GM21367 (cell line): Measurements from ENCODE around the gene CEP44.
"Not testable (repeated sequence)": the region's sequence is repeated elsewhere in the genome, so short reads cannot be mapped to it uniquely, and the experiment has no call there.

ENCODE experiments used
- ATAC-seq: cut with Tn5 transposase; IDR thresholded peaks from one replicate; pipeline ENCODE4 v1.9.1; 2021; ENCODE audit not compliant: unreplicated experiment

Gene CEP44

GRCh38 chr4:174320494-174321199, 36.9 kb downstream of the CEP44 start:
- ATAC-seq: no peak

- ATAC-seq: no peak
Measured at GRCh38 chr4:174324236-174324635, 40.5 kb downstream of the CEP44 start.

- no peak for ATAC-seq
Measured at GRCh38 chr4:174324725-174325124, 41.0 kb downstream of the CEP44 start.

- ATAC-seq: no peak
Measured at GRCh38 chr4:174332741-174333493, 49.2 kb downstream of the CEP44 start.

GRCh38 chr4:174334628-174335027, 50.9 kb downstream of the CEP44 start:
- ATAC-seq: peak; percentile 100

- no peak for ATAC-seq
Measured at GRCh38 chr4:174340714-174341113, 57.0 kb downstream of the CEP44 start.

GRCh38 chr4:174349156-174349555, 65.4 kb downstream of the CEP44 start:
- no peak for ATAC-seq

GRCh38 chr4:174352061-174352819, 68.5 kb downstream of the CEP44 start:
- ATAC-seq: no peak

GRCh38 chr4:174357321-174357720, 73.6 kb downstream of the CEP44 start:
- ATAC-seq: no peak

- peak; percentile 44 for ATAC-seq
Measured at GRCh38 chr4:174358410-174358809, 74.7 kb downstream of the CEP44 start.

GRCh38 chr4:174358829-174359228, 75.1 kb downstream of the CEP44 start:
- peak; percentile 99 for ATAC-seq

GRCh38 chr4:174362340-174362739, 78.6 kb downstream of the CEP44 start:
- ATAC-seq: no peak

- ATAC-seq: not testable (repeated sequence)
Measured at GRCh38 chr4:174363782-174364181, 80.1 kb downstream of the CEP44 start.

- ATAC-seq: no peak
Measured at GRCh38 chr4:174365018-174365587, 81.4 kb downstream of the CEP44 start.

GRCh38 chr4:174369985-174370384, 86.3 kb downstream of the CEP44 start:
- no peak for ATAC-seq

GRCh38 chr4:174373821-174374220, 90.1 kb downstream of the CEP44 start:
- ATAC-seq: no peak

GRCh38 chr4:174375422-174375821, 91.7 kb downstream of the CEP44 start:
- no peak for ATAC-seq

- ATAC-seq: no peak
Measured at GRCh38 chr4:174377613-174378012, 93.9 kb downstream of the CEP44 start.

GRCh38 chr4:174378951-174379350, 95.2 kb downstream of the CEP44 start:
- ATAC-seq: no peak

GRCh38 chr4:174380206-174380605, 96.5 kb downstream of the CEP44 start:
- not testable (repeated sequence) for ATAC-seq

GRCh38 chr4:174380699-174381439, 97.2 kb downstream of the CEP44 start:
- no peak for ATAC-seq
